ENCODE data around the gene CAPN1. TPM values are rescaled to one million over a fixed set of nuclear protein-coding genes. Genes with fewer than 3 reads are reported as not detected.
"Not testable (repeated sequence)": the region's sequence is repeated elsewhere in the genome, so short reads cannot be mapped to it uniquely, and the experiment has no call there.

The CAPN1 gene
- 10 to 100 TPM; 75.6 to 79.1 TPM for total RNA-seq

DNA sequence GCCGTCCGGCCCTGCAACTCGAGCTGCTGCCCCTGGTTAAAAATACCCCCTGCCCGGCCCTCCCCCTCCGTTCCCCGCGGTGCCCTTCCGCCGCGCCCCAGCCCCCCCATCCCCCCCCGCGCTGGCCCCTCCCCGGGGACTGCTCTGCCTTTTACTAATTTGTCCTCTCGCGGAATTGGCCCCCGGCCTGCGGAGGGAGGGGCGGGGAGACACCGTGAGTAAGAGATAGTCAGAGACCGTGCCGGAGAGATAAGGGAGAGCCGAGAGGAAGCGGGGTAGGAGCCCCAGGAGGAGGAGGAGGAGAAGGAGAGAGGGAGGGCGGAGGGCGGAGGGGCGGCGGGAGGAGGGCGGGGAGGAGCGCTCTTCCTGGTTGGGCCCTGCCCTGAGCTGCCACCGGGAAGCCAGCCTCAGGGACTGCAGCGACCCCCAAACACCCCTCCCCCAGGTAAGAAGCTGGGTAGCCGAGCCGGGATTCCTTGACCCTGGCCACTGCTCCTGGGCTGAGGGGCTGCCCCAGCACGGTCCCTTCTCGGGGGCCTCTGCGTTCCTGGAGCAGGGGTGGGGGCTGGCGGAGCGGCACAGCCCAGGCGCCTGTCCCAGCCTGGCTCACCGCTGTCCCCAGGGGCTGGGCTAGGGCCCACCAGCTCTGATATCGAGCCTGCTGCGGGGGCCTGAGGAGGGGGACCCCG is at the start of gene CAPN1:
CAPN1 (plus strand) TSS at position 360 of the 689 bp plus-strand sequence. CDS start 774 bp downstream, outside the sequence.
- ChIA-PET POLR2A (interaction anchor here (0.6 to 2.8 kb wide), 3 partner anchors 46 to 265 kb away, joined by 3 to 15 read pairs (median 6); partner anchors contain the start of genes FAU and MRPL49), CTCF (interaction anchor here (0.6 to 1.7 kb wide), 15 partner anchors 22 to 387 kb away, joined by 3 to 7 read pairs (median 3); partner anchors contain the start of genes FAU, MRPL49, SAC3D1 and ZNHIT2)

DNA sequence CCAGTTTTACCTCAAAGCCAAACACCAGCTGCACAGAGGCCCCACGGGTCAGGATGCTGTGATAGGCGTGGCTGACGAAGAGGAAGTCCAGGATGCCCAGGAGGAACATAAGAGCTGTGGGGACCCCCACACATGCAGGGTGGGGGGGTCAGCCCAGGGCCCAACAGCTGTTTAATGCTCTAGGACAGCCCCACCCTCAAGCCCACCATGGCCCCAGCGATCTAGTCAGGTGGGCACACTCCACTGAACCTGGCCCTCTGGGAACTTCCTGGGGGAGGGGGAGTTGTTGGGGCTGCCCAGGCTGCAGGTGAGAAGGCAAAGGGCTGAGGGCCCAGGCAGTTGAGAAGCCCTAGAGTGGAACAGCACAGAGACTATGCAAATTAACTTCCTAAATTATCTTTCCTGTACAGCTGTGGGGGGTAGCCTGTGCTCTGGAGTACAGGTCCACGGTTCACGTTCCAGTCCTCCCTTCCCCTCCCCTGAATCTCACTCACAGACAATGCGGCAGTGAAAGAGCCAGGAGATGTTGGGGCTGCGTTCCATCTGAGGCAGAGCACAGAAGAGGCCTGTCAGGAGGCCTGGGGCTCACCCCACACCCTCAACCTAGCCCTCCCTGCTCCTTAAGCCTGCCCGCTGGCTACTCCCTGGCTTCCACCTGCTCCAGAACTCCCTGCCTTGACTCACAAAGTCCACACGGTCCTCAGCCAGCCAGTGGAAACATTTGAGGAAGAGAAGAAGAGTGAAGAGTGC is 49.3 kb upstream of the CAPN1 start:
- ChIA-PET CTCF (interaction anchor here (0.8 kb wide), 1 partner anchor 11 kb away, joined by 3 read pairs; the partner anchor contains the start of gene FAU), POLR2A (interaction anchor here (3.7 kb wide), 1 partner anchor 10 kb away, joined by 47 read pairs; the partner anchor contains the start of genes FAU and MRPL49)

DNA sequence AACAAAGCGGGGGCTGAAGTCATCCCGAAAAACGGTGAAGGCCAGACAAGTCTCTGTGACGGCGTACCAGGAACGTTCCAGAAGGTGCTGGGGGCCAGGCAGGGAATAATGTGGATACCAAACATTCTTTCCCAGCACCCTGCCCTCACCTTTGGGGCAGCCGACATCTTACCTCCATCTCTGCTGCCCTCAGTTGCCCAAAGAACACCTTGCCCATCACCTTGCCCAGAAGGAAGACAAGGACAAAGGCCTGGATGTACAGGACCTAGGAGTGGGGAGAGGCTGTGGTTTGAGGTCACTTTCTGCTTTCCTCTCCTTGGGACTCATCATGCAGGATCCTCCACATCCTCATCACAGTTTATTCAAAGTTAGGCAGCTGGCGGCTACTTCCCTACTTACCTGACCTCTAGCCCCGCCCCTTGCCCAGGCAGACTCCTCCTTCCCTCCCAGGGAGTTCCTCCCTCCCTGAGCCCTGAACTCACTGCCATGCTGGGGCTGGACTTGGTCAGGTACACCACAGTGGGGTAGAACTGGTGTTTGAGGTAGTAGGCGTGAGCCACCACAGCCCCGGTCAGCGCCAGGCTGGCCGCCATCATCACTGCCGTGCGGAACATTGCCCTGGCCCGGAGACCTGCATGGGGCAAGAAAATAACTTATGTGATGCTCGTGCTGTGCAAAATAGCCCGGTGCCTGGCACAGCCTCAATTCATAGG is 48.6 kb upstream of the CAPN1 start:
- POLR2A ChIA-PET: interaction anchor here (2.8 to 3.7 kb wide), 2 partner anchors 10 to 16 kb away, joined by 15 to 47 read pairs; partner anchors contain the start of genes FAU, MRPL49 and ZNHIT2
- CTCF ChIA-PET: interaction anchor here (1.0 kb wide), 2 partner anchors 15 to 19 kb away, joined by 3 to 4 read pairs; partner anchors contain the start of gene ZNHIT2

DNA sequence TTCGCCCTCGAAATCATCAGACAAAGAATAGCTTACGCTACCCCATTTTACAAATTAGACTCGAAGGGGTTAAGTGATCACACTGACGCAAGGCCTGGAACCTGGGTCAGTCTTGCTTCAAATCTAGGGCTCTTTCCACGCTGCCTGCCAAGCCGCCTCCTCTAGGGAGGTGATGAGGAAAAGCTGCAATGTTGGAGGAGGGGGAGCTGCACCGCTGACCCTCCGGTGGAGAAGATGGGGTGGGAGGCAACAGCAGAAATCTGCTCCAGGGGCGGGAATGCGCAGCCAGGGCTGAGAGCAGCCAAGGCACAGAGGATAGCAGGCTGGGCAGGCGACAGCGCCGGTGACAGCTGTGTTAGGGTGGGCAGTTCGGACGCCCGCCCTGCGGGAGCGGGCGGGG is 48.0 kb upstream of the CAPN1 start:
- ChIA-PET CTCF (interaction anchor here (0.6 to 1.0 kb wide), 3 partner anchors 16 to 46 kb away, joined by 3 to 4 read pairs (median 3); partner anchors contain the start of gene ZNHIT2), POLR2A (interaction anchor here (2.8 to 3.7 kb wide), 2 partner anchors 11 to 16 kb away, joined by 15 to 47 read pairs; partner anchors contain the start of genes FAU, MRPL49 and ZNHIT2)

DNA sequence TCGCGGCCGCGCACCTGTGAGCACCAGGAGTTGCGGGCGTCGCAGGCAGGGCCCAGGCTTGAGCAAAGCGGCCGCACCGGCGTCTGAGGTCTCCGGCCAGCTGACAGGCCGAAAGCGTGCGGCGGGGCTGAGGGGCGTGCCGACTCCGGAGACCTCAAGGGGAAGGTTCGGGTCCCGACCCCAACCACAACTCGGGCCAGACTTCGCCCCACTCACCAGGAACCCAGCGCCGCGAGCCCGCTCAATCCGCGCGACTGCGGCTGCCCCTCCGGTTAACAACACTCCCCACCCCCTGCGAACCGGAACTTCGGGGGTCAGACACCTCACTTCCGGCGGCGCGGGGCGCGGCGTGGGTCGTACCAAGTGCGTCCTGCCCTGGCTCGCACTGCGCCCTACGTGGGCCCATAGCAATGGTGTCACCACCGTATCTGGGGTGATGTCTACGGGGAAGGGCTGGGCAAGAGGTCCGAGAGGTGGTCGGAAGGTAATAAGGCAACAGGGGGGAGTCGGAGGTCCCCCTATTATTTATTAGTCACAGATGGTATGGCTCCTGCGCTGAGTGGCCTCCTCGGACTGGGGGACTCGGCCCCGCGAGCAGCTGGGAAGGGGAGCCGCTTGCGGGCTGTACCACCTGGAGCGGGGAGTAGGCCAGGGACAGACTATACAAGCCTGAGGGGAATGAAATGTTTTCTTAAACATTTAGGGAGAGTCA is 47.3 kb upstream of the CAPN1 start, which contains the start of gene SYVN1:
SYVN1 (minus strand) TSS at position 280 of the 712 bp plus-strand sequence. CDS start 918 bp downstream, outside the sequence.
- ChIA-PET POLR2A (interaction anchor here (0.9 to 3.7 kb wide), 6 partner anchors 12 to 197 kb away, joined by 3 to 47 read pairs (median 10); partner anchors contain the start of genes CAPN1, FAU, MRPL49 and POLA2), CTCF (interaction anchor here (0.6 to 1.5 kb wide), 7 partner anchors 9 to 181 kb away, joined by 3 to 4 read pairs (median 3); partner anchors contain the start of genes FAU, MRPL49 and ZNHIT2)

DNA sequence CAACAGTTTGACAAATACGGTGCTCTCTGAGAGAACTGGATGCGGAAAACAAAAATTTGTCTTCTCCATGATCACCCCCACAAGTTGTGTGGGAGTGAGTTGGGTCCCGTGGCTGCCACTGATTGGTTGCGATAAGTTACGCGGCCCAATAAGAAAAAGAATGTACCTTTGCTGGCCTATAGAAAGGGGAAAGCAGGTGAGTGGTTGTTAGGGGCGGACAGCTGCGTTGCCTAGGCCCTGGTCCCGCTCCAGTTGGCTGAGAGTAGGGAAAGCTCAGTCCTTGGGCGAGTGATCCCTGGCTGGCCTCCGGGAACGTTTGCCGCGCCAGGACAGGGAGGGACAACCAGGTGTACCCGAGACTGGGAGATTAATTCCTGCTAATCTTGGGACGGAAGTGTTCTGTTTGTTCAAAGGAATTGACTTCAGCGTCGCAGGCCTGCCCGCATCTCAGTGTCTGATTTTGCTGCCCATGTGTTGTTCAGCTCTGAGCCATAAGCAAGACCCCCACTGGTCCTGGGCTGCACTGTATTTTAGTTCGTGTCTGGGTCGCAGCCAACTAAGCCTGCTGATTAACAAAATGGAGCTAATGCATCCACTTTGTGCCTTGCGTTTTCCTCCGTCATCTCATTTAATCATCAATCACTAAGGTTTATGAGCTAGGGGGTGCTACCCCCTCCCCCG is 46.6 kb upstream of the CAPN1 start:
- ChIA-PET CTCF (interaction anchor here (1.0 to 2.3 kb wide), 5 partner anchors 8 to 180 kb away, joined by 3 to 7 read pairs (median 4); partner anchors contain the start of genes CAPN1, FAU and MRPL49), POLR2A (interaction anchor here (0.7 to 3.7 kb wide), 9 partner anchors 12 to 287 kb away, joined by 3 to 47 read pairs (median 4); partner anchors contain the start of genes CAPN1, FAU, MRPL49 and POLA2)

DNA sequence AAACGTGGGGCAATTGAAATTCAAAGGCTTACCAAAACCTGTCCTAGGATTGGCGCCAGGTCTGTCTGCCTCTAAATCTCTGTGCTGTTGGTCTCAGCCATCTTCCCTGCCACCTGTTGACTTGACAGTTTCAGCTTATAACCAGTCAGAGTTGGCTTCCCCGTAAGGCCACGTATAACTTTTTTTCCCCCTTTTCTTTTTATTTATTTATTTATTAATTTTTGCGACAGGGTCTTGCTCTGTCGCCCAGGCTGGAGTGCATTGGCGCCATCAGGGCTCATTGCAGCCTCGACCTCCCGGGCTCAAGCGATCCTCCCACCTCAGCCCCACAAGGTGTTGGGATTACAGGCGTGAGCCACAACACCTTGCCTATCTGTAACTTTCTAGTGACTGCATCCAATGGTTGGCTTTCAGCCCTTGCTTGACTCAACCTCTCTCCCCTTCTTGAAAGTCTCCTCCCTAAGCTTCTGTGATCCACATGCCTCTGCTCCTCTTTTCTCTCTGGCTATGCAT is 46.0 kb upstream of the CAPN1 start:
- CTCF ChIA-PET: interaction anchor here (1.0 to 2.3 kb wide), 6 partner anchors 8 to 179 kb away, joined by 3 to 7 read pairs (median 4); partner anchors contain the start of genes CAPN1, FAU, MRPL49 and ZNHIT2
- POLR2A ChIA-PET: interaction anchor here (0.7 to 3.7 kb wide), 9 partner anchors 13 to 286 kb away, joined by 3 to 47 read pairs (median 4); partner anchors contain the start of genes CAPN1, FAU, MRPL49 and POLA2

DNA sequence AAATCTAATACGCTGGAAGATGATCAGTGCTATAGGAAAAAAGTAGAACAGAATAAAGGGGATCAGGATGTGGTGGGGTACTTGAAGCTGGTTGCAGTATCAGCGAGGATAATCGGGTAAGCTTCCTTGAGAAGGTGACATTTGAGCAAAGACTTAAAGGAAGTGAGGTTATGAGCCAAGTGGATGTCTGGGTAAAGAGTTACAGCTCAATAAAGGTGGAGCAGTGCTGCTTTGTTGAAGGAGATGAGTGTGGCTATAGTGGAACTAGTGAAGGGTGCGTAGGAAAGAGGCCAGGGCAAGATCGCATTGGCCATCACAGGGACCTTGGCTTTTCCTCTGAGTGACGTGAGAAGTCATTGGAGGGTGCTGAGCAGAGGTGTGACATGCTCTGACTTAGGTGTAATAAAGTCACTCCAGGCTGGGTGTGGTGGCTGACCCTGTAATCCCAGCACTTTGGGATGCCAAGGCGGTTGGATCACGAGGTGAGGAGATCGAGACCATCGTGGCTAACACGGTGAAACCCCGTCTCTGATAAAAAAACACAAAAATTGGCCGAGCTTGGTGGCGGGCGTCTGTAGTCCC is 45.1 kb upstream of the CAPN1 start:
- POLR2A ChIA-PET: interaction anchor here (3.7 kb wide), 1 partner anchor 14 kb away, joined by 47 read pairs; the partner anchor contains the start of genes FAU and MRPL49
- CTCF ChIA-PET: interaction anchor here (1.0 to 2.3 kb wide), 2 partner anchors 19 to 45 kb away, joined by 3 to 7 read pairs; partner anchors contain the start of genes CAPN1 and ZNHIT2

DNA sequence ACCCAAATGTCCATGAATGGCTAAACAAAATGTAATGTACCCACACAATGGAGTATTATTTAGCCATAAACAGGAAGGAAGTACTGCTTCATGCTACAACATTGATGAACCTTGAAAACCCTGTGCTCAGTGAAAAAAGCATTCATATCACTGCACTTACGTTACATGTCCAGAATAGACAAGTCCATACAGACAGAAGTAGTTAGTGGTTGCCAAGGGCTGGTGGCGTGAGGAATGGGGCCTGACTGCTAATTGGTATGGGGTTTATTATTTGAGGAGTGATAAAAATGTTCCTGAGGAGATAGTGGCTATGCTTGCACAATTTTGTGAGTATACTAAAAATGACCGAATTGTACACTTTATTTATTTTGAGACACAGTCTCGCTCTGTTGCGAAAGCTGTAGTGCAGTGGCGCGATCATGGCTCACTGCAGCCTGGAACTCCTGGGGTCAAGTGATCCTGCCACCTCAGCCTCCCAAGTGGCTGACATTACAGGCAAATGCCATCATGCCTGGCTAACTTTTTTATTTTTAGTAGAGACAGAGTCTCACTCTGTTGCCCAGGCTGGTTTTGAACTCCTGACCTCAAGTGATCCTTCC is 39.7 kb upstream of the CAPN1 start:
- CTCF ChIA-PET: no interaction called here
- POLR2A ChIA-PET: no interaction called here

DNA sequence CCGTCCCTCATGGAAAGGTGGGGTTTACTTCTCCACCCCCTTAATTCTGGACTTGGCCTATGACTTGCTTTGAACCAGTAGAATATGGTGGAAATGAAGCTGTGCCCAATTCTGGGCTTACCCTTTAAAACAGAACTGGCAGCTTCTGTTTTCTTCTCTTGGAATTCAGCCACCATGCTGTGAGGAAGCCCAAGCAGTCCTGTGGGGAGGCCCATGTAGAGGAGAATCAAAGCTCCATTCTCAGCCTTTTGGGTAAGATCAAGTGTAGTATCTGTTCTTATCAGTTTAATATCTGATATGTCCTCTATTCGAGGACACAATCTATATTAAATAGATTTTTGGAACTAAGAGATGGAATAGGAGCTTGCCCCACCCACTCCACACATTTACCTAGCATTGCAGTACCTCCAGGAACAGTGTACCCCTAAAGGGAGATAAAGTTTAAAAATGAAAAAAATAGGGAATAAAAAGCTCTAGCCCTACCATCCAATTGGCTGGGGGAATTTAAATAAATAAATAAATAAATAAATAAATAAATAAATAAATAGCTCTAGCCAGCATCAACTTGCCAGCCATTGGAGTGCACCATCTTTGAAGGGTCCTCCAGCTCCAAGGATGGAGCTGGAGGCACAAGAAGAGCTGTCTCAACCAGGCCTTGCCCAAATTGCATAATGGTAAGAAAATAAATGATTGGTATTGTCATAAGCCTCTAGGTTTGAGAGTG is 34.2 kb upstream of the CAPN1 start:
- ChIA-PET POLR2A (no interaction called here), CTCF (interaction anchor here (0.6 kb wide), 1 partner anchor 380 kb away, joined by 5 read pairs; no protein-coding TSS in a partner anchor)

DNA sequence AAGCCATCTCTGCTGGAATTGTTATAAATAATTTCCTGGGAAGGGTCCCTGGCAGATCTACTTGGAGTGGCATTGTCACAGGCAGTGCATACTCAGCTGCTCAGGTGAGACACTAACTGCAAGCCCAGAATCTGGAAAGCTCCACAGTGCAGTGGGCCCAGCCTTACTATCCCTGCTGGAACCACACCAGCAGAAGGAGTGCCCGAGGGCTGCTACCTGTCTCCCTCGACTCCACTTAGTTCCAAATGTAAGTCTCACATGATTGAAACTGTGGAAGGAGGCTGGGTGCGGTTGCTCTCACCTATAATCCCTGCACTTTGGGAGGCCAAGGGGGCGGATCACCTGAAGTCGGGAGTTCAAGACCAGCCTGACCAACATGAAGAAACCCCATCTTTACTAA is 33.1 kb upstream of the CAPN1 start:
- POLR2A ChIA-PET: no interaction called here

DNA sequence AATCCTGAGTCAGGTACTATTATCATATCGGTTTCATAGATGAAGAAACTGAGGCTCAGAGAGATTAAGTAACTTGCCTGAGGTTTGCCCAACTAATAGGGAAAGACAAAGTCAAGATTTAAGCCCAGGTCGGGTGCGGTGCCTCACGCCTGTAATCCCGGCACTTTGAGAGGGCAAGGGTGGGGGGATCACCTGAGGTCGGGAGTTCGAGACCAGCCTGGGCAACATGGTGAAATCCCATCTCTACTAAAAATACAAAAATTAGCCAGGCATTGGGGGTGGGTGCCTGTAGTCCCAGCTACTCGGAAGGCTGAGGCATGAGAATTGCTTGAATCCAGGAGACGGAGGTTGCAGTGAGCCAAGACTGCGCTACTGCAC is 31.6 kb upstream of the CAPN1 start:
- CTCF ChIA-PET: not testable (repeated sequence)

More for the DNA sequence above, 33.1 kb upstream of the CAPN1 start:
- CTCF ChIA-PET: interaction anchor here (0.5 to 0.7 kb wide), 4 partner anchors 15 to 320 kb away, joined by 3 to 4 read pairs (median 4); no protein-coding TSS in a partner anchor

DNA sequence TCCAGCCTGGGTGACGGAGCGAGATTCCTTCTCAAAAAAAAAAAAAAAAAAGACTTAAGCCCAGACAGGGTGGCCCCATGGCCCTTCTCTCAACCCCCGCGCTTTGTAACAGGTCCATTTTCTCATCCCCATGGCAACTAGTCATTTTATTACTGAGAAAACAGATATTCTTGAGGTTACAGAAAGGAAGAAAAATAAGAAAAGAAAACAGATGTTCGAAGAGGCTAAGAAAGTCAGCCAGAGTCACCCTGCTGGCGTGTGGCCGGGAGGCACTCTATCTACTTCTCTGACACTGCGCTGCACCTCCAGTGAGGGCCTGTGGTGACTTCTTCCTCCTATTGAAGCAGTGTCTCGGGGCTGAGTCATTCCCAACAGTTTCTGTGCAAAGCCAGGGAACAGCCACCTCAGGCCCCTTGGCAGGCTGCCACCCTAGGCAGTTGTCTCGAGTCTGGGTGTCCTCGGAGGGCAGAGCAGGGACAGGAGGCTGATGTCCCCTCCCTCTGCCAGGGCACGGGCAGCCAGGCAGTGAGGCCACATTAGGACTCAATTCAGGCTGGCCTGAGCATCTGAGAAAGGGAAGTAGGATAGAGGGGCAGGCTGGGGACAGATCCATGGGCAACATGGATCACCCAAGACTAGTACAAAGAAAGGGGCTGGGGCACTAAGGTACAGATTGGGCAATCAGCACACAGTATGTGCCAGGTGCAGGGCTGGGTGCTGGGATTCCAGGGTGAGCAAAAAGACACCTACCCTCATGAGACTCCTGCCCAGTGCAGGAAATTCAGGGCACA is 31.0 kb upstream of the CAPN1 start:
- CTCF ChIA-PET: no interaction called here
- POLR2A ChIA-PET: no interaction called here

More for the DNA sequence above, 31.6 kb upstream of the CAPN1 start:
- POLR2A ChIA-PET: not testable (repeated sequence)

DNA sequence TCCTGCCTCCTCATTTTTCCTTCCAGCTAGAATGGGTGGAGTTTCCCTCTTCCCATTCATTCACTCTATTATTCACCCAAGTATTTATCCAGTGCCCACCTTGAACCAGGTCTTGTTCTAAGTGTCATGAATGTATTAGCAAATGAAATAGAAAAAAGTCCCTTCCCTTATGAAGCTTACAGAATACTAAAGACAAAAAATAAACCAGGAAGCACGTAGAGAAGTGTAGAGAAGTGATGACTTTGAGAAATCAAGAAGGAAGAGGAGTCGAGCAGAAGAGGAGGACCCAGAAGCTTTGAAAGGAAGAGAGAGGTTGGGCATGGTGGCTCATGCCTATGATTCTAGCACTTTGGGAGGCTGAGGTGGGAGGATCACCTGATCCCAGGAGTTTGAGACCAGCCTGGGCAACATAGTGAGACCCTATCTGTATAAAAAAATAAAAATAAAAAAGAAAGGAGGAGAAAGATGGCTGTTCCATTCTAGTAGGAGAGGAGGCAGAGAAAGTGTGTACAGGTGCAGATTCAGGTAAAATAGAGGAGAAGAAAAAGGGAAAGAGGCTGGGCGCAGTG is 30.3 kb upstream of the CAPN1 start:
- ChIA-PET POLR2A (no interaction called here), CTCF (no interaction called here)

DNA sequence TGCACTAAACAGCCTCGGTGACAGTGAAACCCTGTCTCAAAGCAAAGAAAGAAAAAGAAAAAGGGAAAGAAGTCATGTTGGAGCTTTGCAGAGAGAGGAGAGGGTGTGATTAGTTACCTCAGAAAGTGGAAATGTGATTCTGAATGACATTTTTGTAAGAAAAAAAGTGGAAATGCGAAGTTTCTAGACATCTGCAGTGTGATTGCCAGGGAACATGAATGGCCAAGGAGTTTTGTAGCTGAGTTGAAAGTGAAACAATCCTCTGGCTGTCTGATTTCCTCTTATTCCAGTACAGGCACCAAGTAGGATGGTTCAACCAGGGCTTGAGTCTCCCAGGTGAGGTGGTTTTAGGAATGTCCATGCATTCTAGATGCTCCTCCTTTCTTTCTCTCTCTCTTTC is 29.6 kb upstream of the CAPN1 start:
- ChIA-PET CTCF (no interaction called here), POLR2A (no interaction called here)
